UCSD-AML1 (cell line): ENCODE data around the gene MYH8.

Source experiments
- DNase-seq: peaks from one replicate; lab custom pipeline; 2025; ENCODE audit not compliant: unreplicated experiment; lab: John Stamatoyannopoulos, UW

The MYH8 gene

GRCh38 chr17:10384175-10384574, 37.6 kb downstream of the MYH8 start:
- DNase-seq, result no peak

DNA sequence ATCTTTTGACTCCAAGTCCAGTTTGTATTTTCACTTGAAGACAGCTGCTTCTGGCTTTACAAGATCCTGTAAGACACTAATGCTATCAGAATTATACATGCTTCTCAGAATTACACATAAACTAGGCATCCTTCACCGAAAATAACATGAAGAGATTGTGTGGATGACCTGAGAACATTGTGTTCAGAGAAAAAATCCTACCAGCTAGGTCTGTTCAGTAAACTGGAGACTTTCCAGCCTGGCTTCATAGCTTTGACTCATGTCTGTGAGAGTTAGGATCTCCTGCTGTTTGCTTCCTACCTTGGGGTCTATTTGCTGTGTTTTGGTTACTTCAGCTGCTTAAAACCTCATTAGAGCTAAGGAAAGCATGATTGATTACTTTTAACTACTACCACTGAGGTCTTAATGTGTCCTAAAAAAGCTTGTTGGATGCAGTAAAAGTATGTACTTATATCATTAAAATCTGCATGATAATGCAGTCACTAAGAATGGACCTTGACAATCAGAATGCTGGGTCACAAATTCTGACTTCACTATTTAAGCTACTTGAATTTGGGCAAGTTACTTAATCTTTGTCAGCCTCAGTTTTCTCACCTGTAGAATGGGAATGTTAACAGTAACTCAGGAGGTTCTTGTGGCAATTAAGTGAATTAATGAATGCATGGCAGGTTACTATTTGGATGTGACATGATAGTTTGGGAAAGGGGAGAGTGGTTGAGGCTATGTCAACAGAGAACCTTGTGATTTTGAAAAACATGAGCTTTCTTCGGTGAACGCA, 40.9 kb downstream of the MYH8 start:
- no peak for DNase-seq

DNA sequence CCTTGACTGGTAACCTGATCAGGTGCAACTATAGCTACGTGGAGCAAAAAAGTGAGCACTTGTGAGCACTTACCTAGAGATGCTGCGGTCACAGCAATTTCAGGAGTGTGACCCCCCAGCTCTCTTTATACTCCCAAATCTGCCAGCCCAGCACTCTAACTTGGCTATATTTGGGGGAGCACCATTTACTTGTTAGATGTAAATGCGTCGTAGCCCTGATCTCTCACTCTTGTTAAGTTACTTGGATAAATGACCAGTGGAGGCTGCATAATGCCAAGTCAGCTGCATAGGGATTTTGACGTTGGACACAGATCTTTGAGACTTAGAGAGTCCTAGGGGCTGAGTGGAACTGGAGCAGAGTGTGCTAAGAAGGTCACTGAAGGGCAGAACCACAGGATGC, 48.8 kb downstream of the MYH8 start, which contains the start of gene MYH13:
MYH13 (minus strand) TSS at position 101 of the 400 bp plus-strand sequence. CDS start 8,476 bp downstream, outside the sequence.
- no peak for DNase-seq

DNA sequence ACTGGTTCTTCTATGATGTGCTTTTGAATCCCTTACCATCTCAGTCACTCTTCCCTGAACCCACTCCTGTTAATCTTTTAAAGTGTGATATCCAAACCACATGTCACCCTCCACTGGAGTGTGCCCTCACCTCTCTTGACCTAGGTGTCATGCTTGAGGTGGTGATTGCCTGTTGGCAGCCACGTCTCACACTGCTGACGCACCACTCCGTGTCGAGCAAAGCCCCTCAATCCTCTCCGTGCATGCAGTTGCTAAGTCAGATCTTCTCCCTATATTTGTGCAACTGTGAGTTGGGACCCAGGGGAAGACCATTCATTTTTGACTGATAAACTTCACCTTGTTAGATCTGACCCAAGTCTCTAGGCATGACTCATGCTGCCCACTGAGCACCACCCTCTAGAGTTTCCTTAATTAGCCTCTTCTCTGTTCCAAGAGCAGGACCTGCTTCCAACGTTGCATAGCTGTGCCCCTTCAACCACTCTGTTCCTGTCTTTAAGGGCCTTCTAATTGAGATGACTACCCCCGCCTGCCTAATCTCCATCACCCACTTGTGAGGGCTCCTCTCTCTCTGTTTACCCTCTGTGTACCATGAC, 51.6 kb downstream of the MYH8 start:
- no peak for DNase-seq

DNA sequence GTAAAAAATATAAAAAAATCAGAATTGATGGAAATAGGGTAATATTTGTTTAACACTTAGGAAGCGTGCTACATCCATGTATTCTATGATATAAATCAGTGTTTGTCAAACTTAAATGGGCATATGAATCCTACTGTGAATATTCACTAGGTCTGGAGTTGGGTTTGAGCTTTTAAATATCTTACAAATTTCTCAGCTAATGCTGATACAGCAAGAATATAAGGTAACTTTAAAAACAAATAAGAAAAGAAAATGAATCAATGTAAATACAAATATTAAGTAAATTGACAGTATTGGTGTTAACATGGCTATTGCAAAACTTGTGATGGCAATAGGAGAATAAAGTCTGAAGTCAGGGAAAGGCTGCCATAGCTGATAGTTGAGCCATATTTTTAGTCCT, 52.5 kb downstream of the MYH8 start:
- DNase-seq, result no peak

DNA sequence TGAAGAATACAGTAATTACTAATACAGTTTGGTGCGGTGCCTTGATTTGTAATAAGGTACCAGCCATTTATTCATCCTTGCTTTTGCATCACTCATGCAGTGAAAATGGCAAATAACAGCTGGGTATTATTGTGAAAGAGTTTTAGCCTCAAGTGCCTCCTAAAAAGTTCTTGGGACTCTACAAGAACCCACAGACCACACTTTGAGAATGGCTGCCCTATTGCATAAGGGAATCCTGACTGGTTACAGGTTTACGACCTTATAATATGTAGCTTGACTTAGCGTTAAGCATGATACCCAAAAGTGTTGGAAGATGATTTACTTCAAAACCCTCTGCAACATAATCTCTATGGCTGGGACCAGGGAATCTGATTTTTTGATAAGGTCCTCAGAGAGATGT, 53.2 kb downstream of the MYH8 start:
- DNase-seq, result no peak

DNA sequence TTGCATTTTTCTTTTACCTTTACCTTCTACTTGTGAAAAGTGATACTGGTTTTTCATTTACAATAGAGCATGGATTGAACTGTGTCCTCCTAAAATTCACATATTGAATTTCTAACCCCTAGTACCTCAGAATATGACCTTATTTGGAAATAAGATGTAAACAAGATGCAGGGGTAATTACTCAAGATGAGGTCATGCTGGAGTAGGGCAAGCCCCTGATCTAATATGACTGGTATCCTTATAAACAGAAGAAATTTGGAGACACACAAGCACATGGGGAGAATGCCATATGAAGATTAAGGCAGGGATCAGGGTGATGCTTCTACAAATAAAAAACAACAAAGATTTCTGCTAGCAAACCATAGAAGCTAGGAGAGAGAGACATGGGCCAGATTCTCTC, 61.2 kb downstream of the MYH8 start:
- no peak for DNase-seq

GRCh38 chr17:10357768-10358167, 64.0 kb downstream of the MYH8 start:
- DNase-seq, result peak; percentile 19

- DNase-seq, result no peak
Observed at GRCh38 chr17:10354651-10355050, 67.1 kb downstream of the MYH8 start.

DNA sequence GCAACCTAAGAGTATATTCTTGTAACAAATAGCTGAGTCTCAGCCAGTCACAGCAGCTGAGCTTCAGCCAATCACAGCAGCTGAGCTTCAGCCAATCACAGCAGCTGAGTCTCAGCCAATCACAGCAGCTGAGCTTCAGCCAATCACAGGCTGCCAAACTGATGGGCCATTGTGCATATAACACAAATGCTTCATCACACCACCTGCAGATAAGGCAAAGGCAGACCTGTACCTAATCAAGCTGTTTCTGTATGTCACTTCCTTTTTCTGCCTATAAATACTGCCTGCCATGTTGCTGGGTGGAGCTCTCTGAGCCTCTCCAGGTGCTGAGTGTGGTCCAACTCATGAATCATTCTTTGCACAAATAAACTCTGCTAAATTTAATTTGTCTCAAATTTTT, 68.9 kb downstream of the MYH8 start:
- no peak for DNase-seq

DNA sequence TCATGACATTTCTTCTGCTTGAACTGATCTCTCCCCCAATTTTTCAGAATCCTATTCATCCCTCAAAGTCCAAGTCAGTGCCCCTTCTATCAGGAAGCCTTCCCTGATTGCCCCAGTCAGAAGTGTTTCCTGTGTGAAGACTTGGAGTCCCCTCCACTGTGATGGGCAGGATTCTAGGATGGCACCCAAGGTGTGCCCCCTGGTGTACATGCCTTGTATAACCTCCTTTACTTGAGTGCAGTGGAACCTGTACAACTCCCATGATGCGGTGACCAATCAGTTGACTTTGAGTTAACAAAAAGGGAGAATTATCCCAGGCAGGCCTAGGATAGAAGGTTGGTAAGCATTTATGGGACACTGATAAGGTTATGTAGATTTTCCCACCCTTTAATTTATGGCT, 72.3 kb downstream of the MYH8 start:
- DNase-seq, result peak; percentile 18

DNA sequence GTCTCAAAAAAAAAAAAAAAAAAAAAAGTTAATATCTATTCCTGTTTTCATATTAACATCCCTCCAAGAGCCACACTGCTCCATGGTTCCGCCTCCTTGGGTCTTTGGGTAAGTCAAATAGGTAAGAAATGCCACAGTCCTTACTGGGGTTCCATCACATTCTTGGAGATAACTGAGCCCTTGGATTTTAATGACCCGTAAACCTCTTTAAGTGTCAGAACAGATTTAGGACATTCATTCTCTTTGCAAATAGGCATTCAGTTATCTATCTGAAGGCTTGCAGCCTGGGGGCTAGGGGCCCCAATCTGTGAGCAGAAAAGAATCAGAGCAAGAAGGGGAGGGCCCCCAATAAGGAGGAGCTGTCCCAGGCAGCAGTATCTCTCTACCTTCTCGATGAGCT, 76.9 kb downstream of the MYH8 start:
- no peak for DNase-seq
